K562 (cell line): ENCODE measurements around the gene TESK2. TPM values are rescaled to one million over a fixed set of nuclear protein-coding genes. Genes with fewer than 3 reads are reported as not detected.
A peak's percentile ranks its signal among the peaks of the same experiment; 100 is the strongest.

ENCODE experiments used
- ATF7 ChIP-seq: fragments of 450-650 bp; IDR thresholded peaks from 2 replicates; pipeline ENCODE4 v1.7.1; 2014; ENCODE audit warnings: mild to moderate bottlenecking, moderate library complexity
- C11orf30 ChIP-seq: fragments of 450-650 bp; IDR thresholded peaks from 2 replicates; pipeline ENCODE4 v1.6.1; 2016; ENCODE audit warnings: low read depth, mild to moderate bottlenecking
- JUN ChIP-seq, 2 experiments: sonication (generic) in 1 of 2; formaldehyde crosslinking in 1 of 2; IDR thresholded peaks; 2 replicates each; pipeline versions ENCODE4 v1.6.1 to v1.8.0; 2012 to 2022; ENCODE audit warnings: borderline replicate concordance in 2 of 2, mild to moderate bottlenecking in 2 of 2, improper control_type of control experiment in 1 of 2, low read depth in 1 of 2, low read length in 1 of 2, missing genetic modification reagents in 1 of 2
- TAF15 ChIP-seq: fragments of 200-400 bp; formaldehyde crosslinking; IDR thresholded peaks from 2 replicates; pipeline ENCODE4 v1.6.1; 2017; ENCODE audit warnings: mild to moderate bottlenecking, low read depth, low read length, moderate library complexity
- YBX1 ChIP-seq: fragments of 450-650 bp; IDR thresholded peaks from 2 replicates; pipeline ENCODE4 v1.7.1; 2016; ENCODE audit warnings: mild to moderate bottlenecking
- ZNF224 ChIP-seq: sonication (generic); formaldehyde crosslinking; IDR thresholded peaks from 2 replicates; pipeline ENCODE4 v1.8.0; 2022; ENCODE audit warnings: mild to moderate bottlenecking, missing genetic modification reagents
- polyA plus RNA-seq, 8 experiments: library from polyadenylated mRNA; depleted of rRNA in 4 of 8; stranded (reverse) in 5 of 8; unstranded in 3 of 8; fragments of >200 nt; fragmentation: Nextera tagmentation in 2 of 8; fragmentation: Illumina TruSeq in 1 of 8; extraction: Ambion mirVana in 2 of 8; extraction: Trizol in 1 of 8; gene quantifications; 2 replicates each; pipeline versions ENCODE4 v1.2.1 to v1.2.3, GENCODE V29; 2011 to 2014; ENCODE audit warnings: inconsistent platforms in 1 of 8, missing spikeins in 1 of 8
- total RNA-seq, 7 experiments: library from RNA; depleted of rRNA in 6 of 7; stranded (reverse); fragments of >200 nt in 6 of 7; fragmentation: Illumina TruSeq in 2 of 7; extraction: Trizol in 2 of 7; gene quantifications; 2 replicates each; pipeline versions ENCODE4 v1.2.1 to v1.2.3, GENCODE V29; 2011 to 2021; ENCODE audit warnings: low replicate concordance in 1 of 7
- TF ChIP-seq, protein P1 (sequence below), 2 experiments: fragments of 450-650 bp in 1 of 2; IDR thresholded peaks; 2 replicates each; pipeline ENCODE4 v1.6.1; 2011 to 2017; ENCODE audit warnings: low read depth in 2 of 2, antibody characterized with exemption in 1 of 2, borderline replicate concordance in 1 of 2, low read length in 1 of 2, mild to moderate bottlenecking in 1 of 2, mixed read lengths in 1 of 2; ENCODE audit not compliant: control insufficient read depth in 1 of 2
- TF ChIP-seq, protein P2 (sequence below), 3 experiments: fragments of 200-800 bp in 1 of 3; sonication (Bioruptor generic) in 1 of 3; sonication (generic) in 1 of 3; formaldehyde crosslinking in 1 of 3; IDR thresholded peaks; 2 replicates each; pipeline versions ENCODE4 v1.6.1 to v1.8.0; 2016 to 2022; ENCODE audit warnings: mild to moderate bottlenecking in 2 of 3, missing compliant biosample characterization in 2 of 3, missing genetic modification characterization in 2 of 3, missing genetic modification reagents in 1 of 3
- TF ChIP-seq, protein P3 (sequence below): fragments of 250-450 bp; sonication (Bioruptor Pico); IDR thresholded peaks from 2 replicates; pipeline ENCODE4 v1.8.0; 2022; ENCODE audit warnings: moderate library complexity, mild to moderate bottlenecking, inconsistent platforms
- TF ChIP-seq, protein P4 (sequence below): fragments of 450-650 bp; conservative IDR thresholded peaks from 2 replicates; pipeline ENCODE4 v1.6.1; 2016; ENCODE audit warnings: missing genetic modification characterization, low read depth, mild to moderate bottlenecking, missing compliant biosample characterization, moderate library complexity
- TF ChIP-seq, protein P5 (sequence below), 2 experiments: fragments of 450-650 bp; IDR thresholded peaks; 2 replicates each; pipeline ENCODE4 v1.6.1; 2016
- TF ChIP-seq, protein P6 (sequence below), 3 experiments: fragments of 200-800 bp in 1 of 3; fragments of 250-450 bp in 1 of 3; fragments of 450-650 bp in 1 of 3; sonication (Bioruptor Pico) in 1 of 3; sonication (Bioruptor generic) in 1 of 3; formaldehyde crosslinking in 1 of 3; IDR thresholded peaks; 2 replicates each; pipeline versions ENCODE4 v1.6.1 to v1.8.0; 2016 to 2022; ENCODE audit warnings: mild to moderate bottlenecking in 2 of 3, missing genetic modification characterization in 2 of 3, missing compliant biosample characterization in 1 of 3, moderate library complexity in 1 of 3

The TESK2 gene
- total and polyA plus RNA-seq, 9 of the 15 experiments (the other 6 are each of a cell fraction or from before 2014, with no cell fraction given) = 1.6 to 5.3 (median 3.7) TPM

DNA sequence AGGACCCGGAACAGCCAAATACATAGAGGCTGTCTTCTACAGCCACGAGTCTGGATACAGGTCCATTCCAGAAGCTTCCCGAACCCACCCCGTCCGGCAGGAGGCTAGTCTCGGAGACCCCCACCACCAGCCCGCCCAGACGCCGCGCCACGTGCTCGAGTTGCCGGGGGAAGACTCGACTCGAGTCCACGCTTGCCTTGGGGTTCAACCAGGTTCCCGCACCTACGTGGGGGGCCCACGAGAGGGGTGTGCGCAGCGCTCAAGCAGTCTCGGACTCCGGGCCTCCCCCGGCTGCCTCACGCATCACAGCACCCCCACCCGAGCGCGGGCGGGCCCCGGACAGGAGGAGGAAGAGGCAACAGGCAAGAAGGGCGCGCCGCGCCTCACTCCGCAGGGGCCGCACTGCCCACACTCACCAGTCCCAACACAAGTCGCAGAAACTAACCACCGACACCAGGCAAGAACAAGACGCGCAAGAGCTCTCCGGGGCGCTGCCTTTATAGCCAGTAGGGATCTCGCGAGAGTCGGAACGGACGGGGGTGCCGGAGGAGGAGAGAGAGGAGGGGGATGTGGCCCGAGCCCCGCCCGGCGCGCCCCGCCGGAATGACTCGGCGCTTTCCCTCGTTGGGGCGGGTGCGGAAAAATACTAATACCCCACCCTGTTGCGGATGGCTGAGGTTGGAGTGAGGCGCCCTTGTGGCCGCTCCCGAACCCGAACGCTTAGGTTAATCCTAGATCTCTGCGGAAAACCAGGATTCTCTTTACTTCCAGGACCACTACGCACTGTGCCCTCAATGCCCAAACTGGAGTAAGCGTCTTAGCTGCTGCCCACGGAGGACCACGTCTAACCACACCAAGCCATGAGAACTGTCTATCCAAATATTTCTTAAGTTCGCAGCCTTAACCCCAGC is 30.7 kb upstream of the TESK2 start, which contains the start of gene PRDX1 (continued):
- TF ChIP-seq, protein P1, sequence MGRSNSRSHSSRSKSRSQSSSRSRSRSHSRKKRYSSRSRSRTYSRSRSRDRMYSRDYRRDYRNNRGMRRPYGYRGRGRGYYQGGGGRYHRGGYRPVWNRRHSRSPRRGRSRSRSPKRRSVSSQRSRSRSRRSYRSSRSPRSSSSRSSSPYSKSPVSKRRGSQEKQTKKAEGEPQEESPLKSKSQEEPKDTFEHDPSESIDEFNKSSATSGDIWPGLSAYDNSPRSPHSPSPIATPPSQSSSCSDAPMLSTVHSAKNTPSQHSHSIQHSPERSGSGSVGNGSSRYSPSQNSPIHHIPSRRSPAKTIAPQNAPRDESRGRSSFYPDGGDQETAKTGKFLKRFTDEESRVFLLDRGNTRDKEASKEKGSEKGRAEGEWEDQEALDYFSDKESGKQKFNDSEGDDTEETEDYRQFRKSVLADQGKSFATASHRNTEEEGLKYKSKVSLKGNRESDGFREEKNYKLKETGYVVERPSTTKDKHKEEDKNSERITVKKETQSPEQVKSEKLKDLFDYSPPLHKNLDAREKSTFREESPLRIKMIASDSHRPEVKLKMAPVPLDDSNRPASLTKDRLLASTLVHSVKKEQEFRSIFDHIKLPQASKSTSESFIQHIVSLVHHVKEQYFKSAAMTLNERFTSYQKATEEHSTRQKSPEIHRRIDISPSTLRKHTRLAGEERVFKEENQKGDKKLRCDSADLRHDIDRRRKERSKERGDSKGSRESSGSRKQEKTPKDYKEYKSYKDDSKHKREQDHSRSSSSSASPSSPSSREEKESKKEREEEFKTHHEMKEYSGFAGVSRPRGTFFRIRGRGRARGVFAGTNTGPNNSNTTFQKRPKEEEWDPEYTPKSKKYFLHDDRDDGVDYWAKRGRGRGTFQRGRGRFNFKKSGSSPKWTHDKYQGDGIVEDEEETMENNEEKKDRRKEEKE (IDR thresholded peaks at IDR 0.05; ENCODE audit: borderline replicate concordance in 1 of 2, control insufficient read depth in 1 of 2, low read depth in 2 of 2, low read length in 1 of 2) = peak in 1 of 2 experiments; percentile 45; a peak in 1 of 4 replicates
- TF ChIP-seq, protein P2, sequence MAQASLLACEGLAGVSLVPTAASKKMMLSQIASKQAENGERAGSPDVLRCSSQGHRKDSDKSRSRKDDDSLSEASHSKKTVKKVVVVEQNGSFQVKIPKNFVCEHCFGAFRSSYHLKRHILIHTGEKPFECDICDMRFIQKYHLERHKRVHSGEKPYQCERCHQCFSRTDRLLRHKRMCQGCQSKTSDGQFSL (CRISPR knock-in tag; IDR thresholded peaks at IDR 0.05) = peak; percentile 98
- TF ChIP-seq, protein P2 (tag; IDR thresholded peaks at IDR 0.05) = peak in 1 of 2 experiments; percentile 90; a peak in 2 of 4 replicates
- TF ChIP-seq JUN (IDR thresholded peaks at IDR 0.05; ENCODE audit: borderline replicate concordance, low read depth, low read length) (peak; percentile 8; the same call in 1 of the 2 replicates), JUN (CRISPR knock-in tag; IDR thresholded peaks at IDR 0.05; ENCODE audit: borderline replicate concordance) (peak; percentile 11; the same call in 1 of the 2 replicates), YBX1 (no peak), C11orf30 (peak; percentile 98), ZNF224 (peak; percentile 90), TAF15 (peak; percentile 81; the same call in 1 of the 2 replicates), ATF7 (peak; percentile 88)
- TF ChIP-seq, protein P3, sequence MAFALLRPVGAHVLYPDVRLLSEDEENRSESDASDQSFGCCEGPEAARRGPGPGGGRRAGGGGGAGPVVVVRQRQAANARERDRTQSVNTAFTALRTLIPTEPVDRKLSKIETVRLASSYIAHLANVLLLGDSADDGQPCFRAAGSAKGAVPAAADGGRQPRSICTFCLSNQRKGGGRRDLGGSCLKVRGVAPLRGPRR (CRISPR knock-in tag) = no peak
- TF ChIP-seq, protein P4, sequence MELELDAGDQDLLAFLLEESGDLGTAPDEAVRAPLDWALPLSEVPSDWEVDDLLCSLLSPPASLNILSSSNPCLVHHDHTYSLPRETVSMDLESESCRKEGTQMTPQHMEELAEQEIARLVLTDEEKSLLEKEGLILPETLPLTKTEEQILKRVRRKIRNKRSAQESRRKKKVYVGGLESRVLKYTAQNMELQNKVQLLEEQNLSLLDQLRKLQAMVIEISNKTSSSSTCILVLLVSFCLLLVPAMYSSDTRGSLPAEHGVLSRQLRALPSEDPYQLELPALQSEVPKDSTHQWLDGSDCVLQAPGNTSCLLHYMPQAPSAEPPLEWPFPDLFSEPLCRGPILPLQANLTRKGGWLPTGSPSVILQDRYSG = no peak
- TF ChIP-seq, protein P5, sequence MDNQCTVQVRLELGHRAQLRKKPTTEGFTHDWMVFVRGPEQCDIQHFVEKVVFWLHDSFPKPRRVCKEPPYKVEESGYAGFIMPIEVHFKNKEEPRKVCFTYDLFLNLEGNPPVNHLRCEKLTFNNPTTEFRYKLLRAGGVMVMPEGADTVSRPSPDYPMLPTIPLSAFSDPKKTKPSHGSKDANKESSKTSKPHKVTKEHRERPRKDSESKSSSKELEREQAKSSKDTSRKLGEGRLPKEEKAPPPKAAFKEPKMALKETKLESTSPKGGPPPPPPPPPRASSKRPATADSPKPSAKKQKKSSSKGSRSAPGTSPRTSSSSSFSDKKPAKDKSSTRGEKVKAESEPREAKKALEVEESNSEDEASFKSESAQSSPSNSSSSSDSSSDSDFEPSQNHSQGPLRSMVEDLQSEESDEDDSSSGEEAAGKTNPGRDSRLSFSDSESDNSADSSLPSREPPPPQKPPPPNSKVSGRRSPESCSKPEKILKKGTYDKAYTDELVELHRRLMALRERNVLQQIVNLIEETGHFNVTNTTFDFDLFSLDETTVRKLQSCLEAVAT (IDR thresholded peaks at IDR 0.05) = peak in 1 of 2 experiments; percentile 96
- TF ChIP-seq, protein P6, sequence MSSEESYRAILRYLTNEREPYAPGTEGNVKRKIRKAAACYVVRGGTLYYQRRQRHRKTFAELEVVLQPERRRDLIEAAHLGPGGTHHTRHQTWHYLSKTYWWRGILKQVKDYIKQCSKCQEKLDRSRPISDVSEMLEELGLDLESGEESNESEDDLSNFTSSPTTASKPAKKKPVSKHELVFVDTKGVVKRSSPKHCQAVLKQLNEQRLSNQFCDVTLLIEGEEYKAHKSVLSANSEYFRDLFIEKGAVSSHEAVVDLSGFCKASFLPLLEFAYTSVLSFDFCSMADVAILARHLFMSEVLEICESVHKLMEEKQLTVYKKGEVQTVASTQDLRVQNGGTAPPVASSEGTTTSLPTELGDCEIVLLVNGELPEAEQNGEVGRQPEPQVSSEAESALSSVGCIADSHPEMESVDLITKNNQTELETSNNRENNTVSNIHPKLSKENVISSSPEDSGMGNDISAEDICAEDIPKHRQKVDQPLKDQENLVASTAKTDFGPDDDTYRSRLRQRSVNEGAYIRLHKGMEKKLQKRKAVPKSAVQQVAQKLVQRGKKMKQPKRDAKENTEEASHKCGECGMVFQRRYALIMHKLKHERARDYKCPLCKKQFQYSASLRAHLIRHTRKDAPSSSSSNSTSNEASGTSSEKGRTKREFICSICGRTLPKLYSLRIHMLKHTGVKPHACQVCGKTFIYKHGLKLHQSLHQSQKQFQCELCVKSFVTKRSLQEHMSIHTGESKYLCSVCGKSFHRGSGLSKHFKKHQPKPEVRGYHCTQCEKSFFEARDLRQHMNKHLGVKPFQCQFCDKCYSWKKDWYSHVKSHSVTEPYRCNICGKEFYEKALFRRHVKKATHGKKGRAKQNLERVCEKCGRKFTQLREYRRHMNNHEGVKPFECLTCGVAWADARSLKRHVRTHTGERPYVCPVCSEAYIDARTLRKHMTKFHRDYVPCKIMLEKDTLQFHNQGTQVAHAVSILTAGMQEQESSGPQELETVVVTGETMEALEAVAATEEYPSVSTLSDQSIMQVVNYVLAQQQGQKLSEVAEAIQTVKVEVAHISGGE (CRISPR knock-in tag; IDR thresholded peaks at IDR 0.05) = peak in 2 of 3 experiments; percentile 5 to 64; a peak in 1 of 6 replicates
